OCI-LY7 (cell line): ENCODE data around the gene SLC2A13.

Experiments used
- EZH2phosphoT487 ChIP-seq: fragments of 200-600 bp; sonication (generic); IDR thresholded peaks from 2 replicates; pipeline ENCODE4 v1.6.1; 2018; ENCODE audit warnings: low read depth, borderline replicate concordance, mild to moderate bottlenecking, mixed run types, antibody characterized with exemption, low read length, moderate library complexity, mixed read lengths
- TF ChIP-seq, protein P1 (sequence below): fragments of 200-600 bp; sonication (generic); conservative IDR thresholded peaks from 2 replicates; pipeline ENCODE4 v1.5.1; 2014; ENCODE audit warnings: mild to moderate bottlenecking, antibody characterized with exemption, low read length, moderate library complexity, mixed read lengths

DNA sequence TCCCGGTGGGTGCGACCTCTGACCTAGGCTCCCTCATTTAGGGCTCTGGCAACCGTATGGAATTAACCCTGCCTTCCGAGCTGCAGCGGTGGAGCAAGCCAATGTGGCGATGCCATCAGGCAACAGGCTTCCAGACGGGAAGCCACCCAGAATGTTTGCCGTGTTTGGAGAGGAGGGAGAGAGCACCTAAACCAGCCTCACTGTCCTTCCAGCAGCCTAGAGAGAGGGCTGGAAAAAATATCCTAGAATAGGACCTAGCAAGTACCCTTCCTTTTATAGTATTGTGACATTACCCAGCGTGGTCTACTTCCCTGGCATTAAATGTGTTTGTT lies 287 bp upstream of the SLC2A13 start:
- TF ChIP-seq, protein P1, sequence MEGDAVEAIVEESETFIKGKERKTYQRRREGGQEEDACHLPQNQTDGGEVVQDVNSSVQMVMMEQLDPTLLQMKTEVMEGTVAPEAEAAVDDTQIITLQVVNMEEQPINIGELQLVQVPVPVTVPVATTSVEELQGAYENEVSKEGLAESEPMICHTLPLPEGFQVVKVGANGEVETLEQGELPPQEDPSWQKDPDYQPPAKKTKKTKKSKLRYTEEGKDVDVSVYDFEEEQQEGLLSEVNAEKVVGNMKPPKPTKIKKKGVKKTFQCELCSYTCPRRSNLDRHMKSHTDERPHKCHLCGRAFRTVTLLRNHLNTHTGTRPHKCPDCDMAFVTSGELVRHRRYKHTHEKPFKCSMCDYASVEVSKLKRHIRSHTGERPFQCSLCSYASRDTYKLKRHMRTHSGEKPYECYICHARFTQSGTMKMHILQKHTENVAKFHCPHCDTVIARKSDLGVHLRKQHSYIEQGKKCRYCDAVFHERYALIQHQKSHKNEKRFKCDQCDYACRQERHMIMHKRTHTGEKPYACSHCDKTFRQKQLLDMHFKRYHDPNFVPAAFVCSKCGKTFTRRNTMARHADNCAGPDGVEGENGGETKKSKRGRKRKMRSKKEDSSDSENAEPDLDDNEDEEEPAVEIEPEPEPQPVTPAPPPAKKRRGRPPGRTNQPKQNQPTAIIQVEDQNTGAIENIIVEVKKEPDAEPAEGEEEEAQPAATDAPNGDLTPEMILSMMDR, result no peak
- no peak for TF ChIP-seq EZH2phosphoT487
